HCT116 (cell line): ENCODE measurements around the gene CCDC3. TPM values are rescaled to one million over a fixed set of nuclear protein-coding genes. Genes with fewer than 3 reads are reported as not detected.

Experiments
- ATAC-seq: fragments of 200-7000 bp; cut with Tn5 transposase; 2 replicates; pipeline ENCODE4 v1.9.1; 2020; ENCODE audit warnings: mild to moderate bottlenecking, moderate library complexity
- BruUV-seq: library from RNA; stranded (reverse); fragments of 400-500 nt; replicated peaks from 2 replicates; lab custom pipeline; 2021; lab: Mats Ljungman, UMichigan
- CTCF ChIA-PET: fragments of 300-600 bp; sonication (Branson Sonifier 250); formaldehyde crosslinking; loops from one replicate; lab custom pipeline; 2021; ENCODE audit warnings: antibody characterized with exemption; lab: Charles Lee
- POLR2A ChIA-PET: fragments of 300-600, 350-600 bp; sonication (Branson Sonifier 250); formaldehyde crosslinking; loops from one replicate; lab custom pipeline; 2021; ENCODE audit warnings: antibody characterized with exemption; lab: Charles Lee
- RAD21 ChIA-PET, 2 experiments: fragments of 300-600 bp; sonication (Branson Sonifier 250); formaldehyde crosslinking; loops; one replicate each; lab custom pipeline; 2023; ENCODE audit warnings: low total read pairs in 2 of 2; ENCODE audit not compliant: uncharacterized antibody in 2 of 2, unreplicated experiment in 2 of 2, low non-redundant PET in 1 of 2; lab: Charles Lee
- DNase-seq: peaks from one replicate; pipeline ENCODE4 v3.0.0-alpha.2; 2010; ENCODE audit warnings: low read depth, low spot score
- H2AFZ ChIP-seq: fragments of 200-600 bp; shearing (Covaris generic), sonication (generic); 2 replicates; pipeline ENCODE4 v1.6.1; 2017; ENCODE audit warnings: low read depth, mixed run types, mixed read lengths, antibody characterized with exemption, low read length; ENCODE audit not compliant: poor library complexity, severe bottlenecking
- H3K27ac ChIP-seq: 2 replicates; pipeline ENCODE4 v1.5.1; 2012; ENCODE audit warnings: low read depth, low read length
- H3K27me3 ChIP-seq: fragments of 200-600 bp; sonication (generic); 2 replicates; pipeline ENCODE4 v1.6.1; 2016; ENCODE audit warnings: mixed run types, low read length, mixed read lengths; ENCODE audit not compliant: insufficient read depth
- H3K36me3 ChIP-seq, 2 experiments: fragments of 200-500 bp in 1 of 2; fragments of 200-600 bp in 1 of 2; sonication (Bioruptor generic) in 1 of 2; sonication (generic) in 1 of 2; 2 replicates each; pipeline versions ENCODE4 v1.5.1 to v1.6.1; 2014 to 2016; ENCODE audit warnings: low read length in 2 of 2, inconsistent platforms in 1 of 2, mixed read lengths in 1 of 2, mixed run types in 1 of 2; ENCODE audit not compliant: insufficient read depth in 2 of 2, control insufficient read depth in 1 of 2
- H3K4me1 ChIP-seq, 2 experiments: fragments of 200-600 bp in 1 of 2; sonication (generic) in 1 of 2; 2 replicates each; pipeline versions ENCODE4 v1.5.1 to v1.6.1; 2012 to 2017; ENCODE audit warnings: low read length in 2 of 2, inconsistent platforms in 1 of 2, mild to moderate bottlenecking in 1 of 2, mixed read lengths in 1 of 2, mixed run types in 1 of 2, moderate library complexity in 1 of 2; ENCODE audit not compliant: insufficient read depth in 2 of 2, control insufficient read depth in 1 of 2
- H3K4me2 ChIP-seq: fragments of 200-600 bp; sonication (generic); 2 replicates; pipeline ENCODE4 v1.6.1; 2017; ENCODE audit warnings: mixed run types, low read length, mixed read lengths
- H3K4me3 ChIP-seq, 2 experiments: fragments of 200-600 bp in 1 of 2; sonication (generic) in 1 of 2; replicated peaks in 1 of 2; 2 replicates each; pipeline ENCODE4 v1.5.1; 2011 to 2016; ENCODE audit warnings: low read length in 2 of 2, control low read depth in 1 of 2, low read depth in 1 of 2, mild to moderate bottlenecking in 1 of 2, mixed read lengths in 1 of 2, mixed run types in 1 of 2
- H3K79me2 ChIP-seq: fragments of 200-600 bp; sonication (generic); 2 replicates; pipeline ENCODE4 v1.6.1; 2017; ENCODE audit warnings: mild to moderate bottlenecking, mixed run types, low read length, moderate library complexity, mixed read lengths; ENCODE audit not compliant: insufficient read depth
- H3K9ac ChIP-seq: fragments of 200-600 bp; sonication (generic); 2 replicates; pipeline ENCODE4 v1.6.1; 2016; ENCODE audit warnings: low read length, mixed read lengths
- H3K9me2 ChIP-seq: fragments of 200-600 bp; sonication (generic), shearing (Covaris generic); 2 replicates; pipeline ENCODE4 v1.6.1; 2017; ENCODE audit warnings: mixed run types, mild to moderate bottlenecking, moderate library complexity; ENCODE audit not compliant: insufficient read depth
- H3K9me3 ChIP-seq, 2 experiments: fragments of 200-500 bp in 1 of 2; fragments of 200-600 bp in 1 of 2; sonication (Bioruptor generic) in 1 of 2; sonication (generic) in 1 of 2; 2 replicates each; pipeline ENCODE4 v1.6.1; 2014 to 2017; ENCODE audit warnings: low read length in 2 of 2, mixed read lengths in 2 of 2, inconsistent platforms in 1 of 2, low read depth in 1 of 2, mild to moderate bottlenecking in 1 of 2, mixed run types in 1 of 2, moderate library complexity in 1 of 2; ENCODE audit not compliant: control insufficient read depth in 1 of 2, insufficient read depth in 1 of 2
- H4K20me1 ChIP-seq: fragments of 200-600 bp; sonication (generic), shearing (Covaris generic); 2 replicates; pipeline ENCODE4 v1.6.1; 2017; ENCODE audit warnings: mixed run types, mild to moderate bottlenecking, moderate library complexity; ENCODE audit not compliant: insufficient read depth
- EGR1 ChIP-seq: IDR thresholded peaks from 2 replicates; pipeline ENCODE4 v1.6.1; 2012; ENCODE audit warnings: low read depth
- ELF1 ChIP-seq: IDR thresholded peaks from 2 replicates; pipeline ENCODE4 v1.6.1; 2012; ENCODE audit warnings: low read depth, borderline replicate concordance
- FOSL1 ChIP-seq: IDR thresholded peaks from 2 replicates; pipeline ENCODE4 v1.6.1; 2012; ENCODE audit warnings: low read depth
- JUND ChIP-seq: IDR thresholded peaks from 2 replicates; pipeline ENCODE4 v1.6.1; 2012
- POLR2A ChIP-seq: IDR thresholded peaks from 2 replicates; pipeline ENCODE4 v1.7.0; 2011; ENCODE audit warnings: borderline replicate concordance; ENCODE audit not compliant: insufficient read depth, insufficient read length; ENCODE audit errors: extremely low read depth
- POLR2AphosphoS5 ChIP-seq: IDR thresholded peaks from 2 replicates; pipeline ENCODE4 v1.6.1; 2011; ENCODE audit warnings: mild to moderate bottlenecking, low read depth, low read length, moderate library complexity
- RAD21 ChIP-seq: IDR thresholded peaks from 2 replicates; pipeline ENCODE4 v1.6.1; 2012; ENCODE audit warnings: low read depth, mild to moderate bottlenecking
- SIN3A ChIP-seq: IDR thresholded peaks from 2 replicates; pipeline ENCODE4 v1.6.1; 2012; ENCODE audit warnings: low read depth
- SP1 ChIP-seq: IDR thresholded peaks from 2 replicates; pipeline ENCODE4 v1.6.1; 2012; ENCODE audit warnings: low read depth
- TCF7L2 ChIP-seq: IDR thresholded peaks from 2 replicates; pipeline ENCODE4 v1.7.0; 2011; ENCODE audit warnings: borderline replicate concordance, inconsistent platforms; ENCODE audit not compliant: insufficient read depth, insufficient read length; ENCODE audit errors: extremely low read depth
- YY1 ChIP-seq: IDR thresholded peaks from 2 replicates; pipeline ENCODE4 v1.6.1; 2011; ENCODE audit warnings: low read length, low read depth, moderate library complexity, mild to moderate bottlenecking; ENCODE audit not compliant: insufficient replicate concordance; ENCODE audit errors: extremely low read depth
- ZFX ChIP-seq: fragments of 450-650 bp; IDR thresholded peaks from 2 replicates; pipeline ENCODE4 v1.6.1; 2017
- intact Hi-C: fragments of 100-400 bp; cut with micrococcal nuclease; formaldehyde crosslinking; loops from 2 replicates; pipeline ENCODE4 v1.10.0; 2022
- total RNA-seq: library from RNA; stranded (reverse); gene quantifications from one replicate; pipeline ENCODE4 v1.2.1, GENCODE V29; 2021; ENCODE audit not compliant: unreplicated experiment
- TF ChIP-seq, protein P1 (sequence below), 3 experiments: fragments of 200-600 bp in 1 of 3; sonication (generic) in 1 of 3; IDR thresholded peaks in 2 of 3; conservative IDR thresholded peaks in 1 of 3; 2 replicates each; pipeline ENCODE4 v1.5.1; 2012 to 2017; ENCODE audit warnings: low read depth in 2 of 3, low read length in 2 of 3, antibody characterized with exemption in 1 of 3, borderline replicate concordance in 1 of 3, control low read depth in 1 of 3, mild to moderate bottlenecking in 1 of 3, mixed read lengths in 1 of 3, mixed run types in 1 of 3, moderate library complexity in 1 of 3; ENCODE audit not compliant: insufficient read depth in 1 of 3
- TF ChIP-seq, protein P2 (sequence below): IDR thresholded peaks from 2 replicates; pipeline ENCODE4 v1.6.1; 2012
- TF ChIP-seq, protein P3 (sequence below): IDR thresholded peaks from 2 replicates; pipeline ENCODE4 v1.6.1; 2012; ENCODE audit warnings: low read depth

CCDC3 gene
- total RNA-seq, 1 experiment from 2014 or later = 10.5 TPM

DNA sequence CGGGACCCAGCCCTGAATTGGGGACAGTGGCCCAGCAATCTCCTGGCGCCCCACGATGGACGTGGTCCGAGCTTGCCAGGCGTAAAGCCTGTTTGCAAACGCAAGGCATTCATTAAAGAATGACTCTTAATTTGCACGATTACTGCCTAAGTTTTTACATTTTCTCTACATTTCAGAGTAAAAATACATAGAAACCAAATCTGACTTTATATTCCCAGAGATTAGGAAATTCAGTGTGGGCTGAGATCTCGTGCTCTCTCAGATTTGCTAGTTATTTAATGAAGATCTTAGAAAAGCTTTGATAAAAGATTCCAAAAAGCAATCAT lies 337 bp upstream of the CCDC3 start:
- CTCF ChIA-PET = no interaction called here
- Histone ChIP-seq H3K36me3 (no peaks in the 10 kb centered on the region), H2AFZ (peak overlapping the region; percentile 88), H3K9me2 (no peaks in the 10 kb centered on the region), H3K79me2 (no peaks in the 10 kb centered on the region), H3K27me3 (no peaks in the 10 kb centered on the region), H3K9ac (peak overlapping the region; percentile 50), H3K4me3 (peak overlapping the region; percentile 46 to 59), H3K9me3 (no peaks in the 10 kb centered on the region), H3K4me2 (peak overlapping the region; percentile 91), H4K20me1 (no peaks in the 10 kb centered on the region), H3K4me1 (peaks cover 14 to 18% of the 10 kb centered on the region in 2 experiments; a peak in 3 of 4 replicates), H3K27ac (no peak overlapping the region)
- ATAC-seq = no peak
- intact Hi-C loops = no loop called here
- TF ChIP-seq TCF7L2 (no peak), RAD21 (peak; percentile 39), JUND (no peak), YY1 (no peak), POLR2AphosphoS5 (0 out of 2 replicates have a peak, but pooled peaks have one; percentile 32), ELF1 (no peak), ZFX (no peak)
- TF ChIP-seq, protein P1, sequence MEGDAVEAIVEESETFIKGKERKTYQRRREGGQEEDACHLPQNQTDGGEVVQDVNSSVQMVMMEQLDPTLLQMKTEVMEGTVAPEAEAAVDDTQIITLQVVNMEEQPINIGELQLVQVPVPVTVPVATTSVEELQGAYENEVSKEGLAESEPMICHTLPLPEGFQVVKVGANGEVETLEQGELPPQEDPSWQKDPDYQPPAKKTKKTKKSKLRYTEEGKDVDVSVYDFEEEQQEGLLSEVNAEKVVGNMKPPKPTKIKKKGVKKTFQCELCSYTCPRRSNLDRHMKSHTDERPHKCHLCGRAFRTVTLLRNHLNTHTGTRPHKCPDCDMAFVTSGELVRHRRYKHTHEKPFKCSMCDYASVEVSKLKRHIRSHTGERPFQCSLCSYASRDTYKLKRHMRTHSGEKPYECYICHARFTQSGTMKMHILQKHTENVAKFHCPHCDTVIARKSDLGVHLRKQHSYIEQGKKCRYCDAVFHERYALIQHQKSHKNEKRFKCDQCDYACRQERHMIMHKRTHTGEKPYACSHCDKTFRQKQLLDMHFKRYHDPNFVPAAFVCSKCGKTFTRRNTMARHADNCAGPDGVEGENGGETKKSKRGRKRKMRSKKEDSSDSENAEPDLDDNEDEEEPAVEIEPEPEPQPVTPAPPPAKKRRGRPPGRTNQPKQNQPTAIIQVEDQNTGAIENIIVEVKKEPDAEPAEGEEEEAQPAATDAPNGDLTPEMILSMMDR (IDR thresholded peaks at IDR 0.05 in 2 of 3, conservative IDR thresholded peaks at IDR 0.05 in 1 of 3; ENCODE audit: borderline replicate concordance in 1 of 3, insufficient read depth in 1 of 3, low read depth in 2 of 3, low read length in 2 of 3) = 0 out of 6 replicates have a peak, but pooled peaks of 1 of the 3 experiments have one; percentile 5
- BruUV-seq = no TSS peak
- RAD21 ChIA-PET = no interaction called here
- no peak for DNase-seq
- POLR2A ChIA-PET = no interaction called here

DNA sequence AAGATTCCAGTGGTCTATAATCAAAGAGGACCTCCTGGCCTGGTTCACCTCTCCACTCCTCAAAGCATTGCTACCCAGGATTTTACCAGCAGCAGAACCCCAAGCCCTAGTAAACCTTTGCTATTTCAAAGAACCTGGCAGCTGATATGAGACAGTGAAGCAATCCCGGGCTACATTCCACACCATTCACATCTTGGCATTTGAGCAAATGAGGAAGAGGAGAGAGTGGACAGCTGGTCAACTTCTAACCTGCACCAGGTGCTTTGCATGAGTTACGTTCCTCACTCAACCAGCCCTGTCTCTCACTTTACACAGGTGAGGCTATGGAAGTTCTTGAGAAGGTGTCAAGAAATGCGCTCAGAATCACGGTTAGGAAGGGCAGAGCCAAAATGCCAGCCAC lies 1.1 kb downstream of the CCDC3 start:
- DNase-seq (no peak), ATAC-seq (no peak)
- Histone ChIP-seq H3K27ac (no peak overlapping the region), H3K4me2 (peak overlapping the region; percentile 91), H3K36me3 (no peaks in the 10 kb centered on the region), H3K4me1 (peaks cover 14 to 18% of the 10 kb centered on the region in 2 experiments; a peak in 3 of 4 replicates), H3K9me3 (no peaks in the 10 kb centered on the region), H3K4me3 (peak overlapping the region; percentile 45 to 59), H3K9ac (no peak overlapping the region), H2AFZ (no peak overlapping the region), H3K27me3 (no peaks in the 10 kb centered on the region), H4K20me1 (no peaks in the 10 kb centered on the region), H3K79me2 (no peaks in the 10 kb centered on the region), H3K9me2 (no peaks in the 10 kb centered on the region)
- BruUV-seq = TSS peak; percentile 64
- CTCF ChIA-PET = no interaction called here
- intact Hi-C loops = no loop called here
- RAD21 ChIA-PET = no interaction called here
- POLR2A ChIA-PET = no interaction called here
- TF ChIP-seq, protein P2, sequence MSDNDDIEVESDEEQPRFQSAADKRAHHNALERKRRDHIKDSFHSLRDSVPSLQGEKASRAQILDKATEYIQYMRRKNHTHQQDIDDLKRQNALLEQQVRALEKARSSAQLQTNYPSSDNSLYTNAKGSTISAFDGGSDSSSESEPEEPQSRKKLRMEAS = no peak
- TF ChIP-seq RAD21 (no peak), JUND (no peak), SP1 (no peak), SIN3A (no peak), ELF1 (no peak), POLR2A (no peak), EGR1 (no peak), FOSL1 (no peak)
- TF ChIP-seq, protein P3, sequence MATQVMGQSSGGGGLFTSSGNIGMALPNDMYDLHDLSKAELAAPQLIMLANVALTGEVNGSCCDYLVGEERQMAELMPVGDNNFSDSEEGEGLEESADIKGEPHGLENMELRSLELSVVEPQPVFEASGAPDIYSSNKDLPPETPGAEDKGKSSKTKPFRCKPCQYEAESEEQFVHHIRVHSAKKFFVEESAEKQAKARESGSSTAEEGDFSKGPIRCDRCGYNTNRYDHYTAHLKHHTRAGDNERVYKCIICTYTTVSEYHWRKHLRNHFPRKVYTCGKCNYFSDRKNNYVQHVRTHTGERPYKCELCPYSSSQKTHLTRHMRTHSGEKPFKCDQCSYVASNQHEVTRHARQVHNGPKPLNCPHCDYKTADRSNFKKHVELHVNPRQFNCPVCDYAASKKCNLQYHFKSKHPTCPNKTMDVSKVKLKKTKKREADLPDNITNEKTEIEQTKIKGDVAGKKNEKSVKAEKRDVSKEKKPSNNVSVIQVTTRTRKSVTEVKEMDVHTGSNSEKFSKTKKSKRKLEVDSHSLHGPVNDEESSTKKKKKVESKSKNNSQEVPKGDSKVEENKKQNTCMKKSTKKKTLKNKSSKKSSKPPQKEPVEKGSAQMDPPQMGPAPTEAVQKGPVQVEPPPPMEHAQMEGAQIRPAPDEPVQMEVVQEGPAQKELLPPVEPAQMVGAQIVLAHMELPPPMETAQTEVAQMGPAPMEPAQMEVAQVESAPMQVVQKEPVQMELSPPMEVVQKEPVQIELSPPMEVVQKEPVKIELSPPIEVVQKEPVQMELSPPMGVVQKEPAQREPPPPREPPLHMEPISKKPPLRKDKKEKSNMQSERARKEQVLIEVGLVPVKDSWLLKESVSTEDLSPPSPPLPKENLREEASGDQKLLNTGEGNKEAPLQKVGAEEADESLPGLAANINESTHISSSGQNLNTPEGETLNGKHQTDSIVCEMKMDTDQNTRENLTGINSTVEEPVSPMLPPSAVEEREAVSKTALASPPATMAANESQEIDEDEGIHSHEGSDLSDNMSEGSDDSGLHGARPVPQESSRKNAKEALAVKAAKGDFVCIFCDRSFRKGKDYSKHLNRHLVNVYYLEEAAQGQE = no peak
